ENCODE data around the gene INS.

INS gene

GRCh38 chr11:2173761-2174160, 12.8 kb upstream of the INS start:
- no peak overlapping the region for H3K4me3 ChIP-seq (replicated peaks; ENCODE audit: low read depth, low read length)
- no peak for TF ChIP-seq CTCF (IDR thresholded peaks at IDR 0.05; ENCODE audit: low read length, missing control alignments)
- no peak for DNase-seq (ENCODE audit: low read depth)

- TF ChIP-seq CTCF (IDR thresholded peaks at IDR 0.05; ENCODE audit: low read length, missing control alignments), result peak; percentile 47
- no peak overlapping the region for H3K4me3 ChIP-seq (replicated peaks; ENCODE audit: low read depth, low read length)
- no peak for DNase-seq (ENCODE audit: low read depth)
These were observed 12.2 kb upstream of the INS start for GRCh38 chr11:2173150-2173693.

GRCh38 chr11:2172676-2173075, 11.7 kb upstream of the INS start:
- no peak for DNase-seq (ENCODE audit: low read depth)
- TF ChIP-seq CTCF (IDR thresholded peaks at IDR 0.05; ENCODE audit: low read length, missing control alignments), result no peak

GRCh38 chr11:2171591-2172003, 10.6 kb upstream of the INS start, which contains the start of gene TH:
Gene TH (minus strand): TSS chr11:2171815. CDS start chr11:2171786, 29 bp downstream.
- no peak for TF ChIP-seq CTCF (IDR thresholded peaks at IDR 0.05; ENCODE audit: low read length, missing control alignments)
- no peak within 1 kb of the TSS for H3K4me3 ChIP-seq (replicated peaks; ENCODE audit: low read depth, low read length)
- no peak for DNase-seq (ENCODE audit: low read depth)

More at GRCh38 chr11:2172676-2173075, 11.7 kb upstream of the INS start:
- H3K4me3 ChIP-seq (replicated peaks; ENCODE audit: low read depth, low read length), result no peak overlapping the region

GRCh38 chr11:2169626-2170570, 8.9 kb upstream of the INS start:
- no peak for TF ChIP-seq CTCF (IDR thresholded peaks at IDR 0.05; ENCODE audit: low read length, missing control alignments)
- no peak for DNase-seq (ENCODE audit: low read depth)
- H3K4me3 ChIP-seq (replicated peaks; ENCODE audit: low read depth, low read length), result no peak overlapping the region

- no peak for TF ChIP-seq CTCF (IDR thresholded peaks at IDR 0.05; ENCODE audit: low read length, missing control alignments)
- H3K4me3 ChIP-seq (replicated peaks; ENCODE audit: low read depth, low read length), result no peak overlapping the region
- no peak for DNase-seq (ENCODE audit: low read depth)
These were observed 8.0 kb upstream of the INS start for GRCh38 chr11:2169005-2169378.

Data from fibroblast of pulmonary artery (primary cell).